RWPE2 (cell line): ENCODE results near the gene CILP2.

Source experiments
- ATAC-seq: fragments of 200-7000 bp; cut with Tn5 transposase; 3 replicates; pipeline ENCODE4 v1.9.1; 2021; ENCODE audit warnings: low read depth
- DNase-seq: peaks from one replicate; pipeline ENCODE4 v3.0.0-alpha.2; 2020; ENCODE audit warnings: low spot score
- H3K27ac ChIP-seq: fragments of 450-650 bp; 2 replicates; pipeline ENCODE4 v1.5.1; 2017; ENCODE audit warnings: mild to moderate bottlenecking; ENCODE audit not compliant: poor library complexity, severe bottlenecking
- H3K27me3 ChIP-seq: fragments of 250-450 bp; sonication (Bioruptor Pico); 2 replicates; pipeline ENCODE4 v1.5.1; 2021; ENCODE audit warnings: mild to moderate bottlenecking, moderate library complexity; ENCODE audit not compliant: insufficient read depth, poor library complexity, severe bottlenecking
- H3K36me3 ChIP-seq: fragments of 250-450 bp; sonication (Bioruptor Pico); 2 replicates; pipeline ENCODE4 v1.5.1; 2020; ENCODE audit warnings: low read depth, mild to moderate bottlenecking, moderate library complexity
- H3K4me1 ChIP-seq: fragments of 250-450 bp; sonication (Bioruptor Pico); 2 replicates; pipeline ENCODE4 v1.5.1; 2021; ENCODE audit warnings: mild to moderate bottlenecking, moderate library complexity; ENCODE audit not compliant: insufficient read depth, poor library complexity, severe bottlenecking
- H3K4me3 ChIP-seq: fragments of 250-450 bp; sonication (Bioruptor Pico); 2 replicates; pipeline ENCODE4 v1.5.1; 2021; ENCODE audit warnings: mild to moderate bottlenecking, moderate library complexity; ENCODE audit not compliant: severe bottlenecking
- H3K9me3 ChIP-seq: fragments of 250-450 bp; sonication (Bioruptor Pico); 2 replicates; pipeline ENCODE4 v1.5.1; 2021; ENCODE audit warnings: mild to moderate bottlenecking, moderate library complexity; ENCODE audit not compliant: severe bottlenecking
- CTCF ChIP-seq: fragments of 450-650 bp; IDR thresholded peaks from one replicate; pipeline ENCODE4 v1.5.1; 2017; ENCODE audit warnings: mild to moderate bottlenecking, moderate library complexity; ENCODE audit not compliant: poor library complexity, severe bottlenecking

CILP2 gene

DNA sequence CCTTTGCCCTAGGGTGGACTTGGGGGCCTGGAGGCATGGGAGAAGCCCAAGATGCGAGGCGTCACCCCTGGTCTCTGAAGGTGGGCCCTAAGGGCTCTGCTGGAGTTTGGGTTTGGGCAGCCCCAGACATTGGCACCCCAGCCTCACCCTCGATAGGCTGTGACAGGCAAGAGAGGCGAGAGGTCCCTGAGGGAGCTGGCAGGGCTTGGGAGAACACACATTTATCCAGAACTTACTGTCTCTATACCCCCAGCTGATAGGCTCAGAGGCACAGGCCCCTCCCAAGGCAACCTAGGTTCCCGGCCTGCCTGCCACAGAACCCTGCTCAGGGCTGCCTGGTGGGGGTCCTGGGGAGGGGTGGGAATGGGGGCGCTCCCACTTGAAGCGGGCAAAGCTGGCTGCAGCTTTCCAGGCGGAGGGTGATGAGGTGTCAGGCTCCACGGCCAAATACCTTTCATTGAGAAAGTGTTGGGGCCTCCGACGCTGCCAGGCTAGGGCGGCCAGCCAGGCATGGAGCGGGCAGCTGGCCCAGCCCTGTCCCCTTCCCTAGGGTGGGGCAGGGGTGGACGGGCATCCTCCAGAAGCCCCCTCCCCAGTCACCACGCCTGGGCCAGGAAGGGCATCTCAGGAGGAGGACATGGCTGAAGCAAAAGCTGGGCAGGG, 9.7 kb downstream of the CILP2 start:
- no peaks in the 10 kb centered on the region for H3K4me1 ChIP-seq
- ATAC-seq (no peak), DNase-seq (no peak)
- no peak overlapping the region for H3K27ac ChIP-seq
- no peak overlapping the region for H3K4me3 ChIP-seq
- no peaks in the 10 kb centered on the region for H3K9me3 ChIP-seq
- no peaks in the 10 kb centered on the region for H3K36me3 ChIP-seq
- no peak for TF ChIP-seq CTCF
- H3K27me3 ChIP-seq: no peaks in the 10 kb centered on the region

GRCh38 chr19:19548915-19549759, 11.1 kb downstream of the CILP2 start:
- Histone ChIP-seq H3K27me3 (no peaks in the 10 kb centered on the region), H3K9me3 (no peaks in the 10 kb centered on the region), H3K36me3 (no peaks in the 10 kb centered on the region), H3K4me3 (no peak overlapping the region), H3K4me1 (no peaks in the 10 kb centered on the region), H3K27ac (no peak overlapping the region)
- ATAC-seq: no peak
- TF ChIP-seq CTCF: no peak
- no peak for DNase-seq

- H3K9me3 ChIP-seq: no peaks in the 10 kb centered on the region
- TF ChIP-seq CTCF: no peak
- DNase-seq: no peak
- no peaks in the 10 kb centered on the region for H3K36me3 ChIP-seq
- H3K4me1 ChIP-seq: no peaks in the 10 kb centered on the region
- no peak overlapping the region for H3K27ac ChIP-seq
- H3K27me3 ChIP-seq: no peaks in the 10 kb centered on the region
- H3K4me3 ChIP-seq: no peak overlapping the region
- ATAC-seq: no peak
Measured at GRCh38 chr19:19549804-19550464, 11.9 kb downstream of the CILP2 start.

DNA sequence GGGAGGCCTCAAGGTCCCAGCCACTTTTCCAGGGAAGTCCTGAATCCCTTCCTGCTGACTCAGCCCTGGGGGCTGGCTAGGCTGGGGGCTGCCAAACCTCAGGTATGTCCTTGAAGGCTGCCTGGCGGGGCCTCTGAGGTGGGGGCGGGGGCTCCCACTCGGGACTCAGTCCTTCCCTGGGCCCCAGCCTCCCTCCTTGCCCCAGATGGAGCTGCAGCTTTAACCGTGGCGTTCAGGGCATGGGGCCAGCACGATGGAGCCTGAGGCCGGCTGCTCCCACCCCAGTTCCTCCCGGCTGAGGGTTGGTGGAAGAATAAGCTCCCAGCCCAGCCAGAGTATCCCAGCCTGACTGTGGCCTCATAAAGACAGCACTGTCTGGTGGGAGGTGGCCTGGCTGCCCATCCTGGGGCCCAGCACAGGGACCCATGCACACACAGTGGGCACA, 12.4 kb downstream of the CILP2 start:
- H3K27ac ChIP-seq: no peak overlapping the region
- H3K4me3 ChIP-seq: no peak overlapping the region
- no peaks in the 10 kb centered on the region for H3K36me3 ChIP-seq
- no peak for DNase-seq
- no peaks in the 10 kb centered on the region for H3K27me3 ChIP-seq
- no peak for ATAC-seq
- no peak for TF ChIP-seq CTCF
- no peaks in the 10 kb centered on the region for H3K9me3 ChIP-seq
- no peaks in the 10 kb centered on the region for H3K4me1 ChIP-seq
